Suprapubic skin (tissue), 4 donors: ENCODE data around the gene AKR1E2. TPM values are rescaled to one million over a fixed set of nuclear protein-coding genes. Genes with fewer than 3 reads are reported as not detected.

Experiments used
- DNase-seq, 2 donors: peaks; one replicate each; pipeline ENCODE4 v3.0.0-alpha.2; 2019; ENCODE audit warnings: low spot score in 2 of 2
- H3K27ac ChIP-seq: fragments of 200-600 bp; sonication (generic); one replicate; pipeline ENCODE4 v1.5.1; 2019
- H3K27me3 ChIP-seq: fragments of 200-600 bp; sonication (generic); one replicate; pipeline ENCODE4 v1.5.1; 2019
- H3K36me3 ChIP-seq: fragments of 200-600 bp; sonication (generic); one replicate; pipeline ENCODE4 v1.5.1; 2019
- H3K4me1 ChIP-seq: fragments of 200-600 bp; sonication (generic); one replicate; pipeline ENCODE4 v1.5.1; 2019
- H3K4me3 ChIP-seq: fragments of 200-600 bp; sonication (generic); one replicate; pipeline ENCODE4 v1.5.1; 2019; ENCODE audit warnings: mild to moderate bottlenecking
- H3K9me3 ChIP-seq: fragments of 200-600 bp; sonication (generic); one replicate; pipeline ENCODE4 v1.5.1; 2019
- CTCF ChIP-seq, 2 donors: fragments of 200-600 bp in 1 of 2; fragments of 450-650 bp in 1 of 2; sonication (generic) in 1 of 2; IDR thresholded peaks; one replicate each; pipeline ENCODE4 v1.5.1; 2016 to 2019; ENCODE audit warnings: antibody characterized with exemption in 2 of 2, mild to moderate bottlenecking in 1 of 2, moderate library complexity in 1 of 2
- EP300 ChIP-seq: sonication (generic); formaldehyde crosslinking; IDR thresholded peaks from one replicate; pipeline ENCODE4 v1.6.1; 2017; ENCODE audit warnings: antibody characterized with exemption
- POLR2A ChIP-seq, 2 donors: fragments of 450-650 bp; IDR thresholded peaks; one replicate each; pipeline ENCODE4 v1.6.1; 2017; ENCODE audit warnings: antibody characterized with exemption in 2 of 2, mild to moderate bottlenecking in 2 of 2, moderate library complexity in 2 of 2
- POLR2AphosphoS5 ChIP-seq, 3 donors: sonication (generic); formaldehyde crosslinking; IDR thresholded peaks; one replicate each; pipeline ENCODE4 v1.6.1; 2017; ENCODE audit warnings: antibody characterized with exemption in 3 of 3
- WGBS: methylation state at CpG from one replicate; pipeline ENCODE4 v1.1.5; 2018; 5-methylcytosine and 5-hydroxymethylcytosine counted together
- total RNA-seq, 4 donors: library from RNA; depleted of rRNA; stranded (reverse); fragments of >200 nt; gene quantifications; one replicate each; pipeline ENCODE4 v1.1.0, GENCODE V29; 2016

AKR1E2 gene
- total RNA-seq = 1 to 10 TPM; 1.9 to 6.7 (median 4.3) TPM

GRCh38 chr10:4825868-4826791, at the start of gene AKR1E2:
Gene AKR1E2 (plus strand): TSS chr10:4826207. CDS start chr10:4826325, 118 bp downstream.
- peak; percentile 93 to 96 for DNase-seq
- WGBS = 13% methylated on average over 37 of the region's 87 CpGs
- TF ChIP-seq POLR2AphosphoS5 (IDR thresholded peaks at IDR 0.05) = no peak
- peak; percentile 27 to 43 for TF ChIP-seq POLR2A (IDR thresholded peaks at IDR 0.05)
- TF ChIP-seq EP300 = no peak
- no peak for TF ChIP-seq CTCF (IDR thresholded peaks at IDR 0.05)

GRCh38 chr10:4776234-4776638, 49.8 kb upstream of the AKR1E2 start:
- no peaks in the 10 kb centered on the region for H3K27me3 ChIP-seq
- H3K27ac ChIP-seq = no peak overlapping the region
- TF ChIP-seq EP300 = no peak
- TF ChIP-seq CTCF (IDR thresholded peaks at IDR 0.05) = no peak
- no peak for TF ChIP-seq POLR2AphosphoS5 (IDR thresholded peaks at IDR 0.05)
- no peak for TF ChIP-seq POLR2A (IDR thresholded peaks at IDR 0.05)
- 86% methylated on average over 2 of the region's 2 CpGs for WGBS
- no peaks in the 10 kb centered on the region for H3K9me3 ChIP-seq
- no peak overlapping the region for H3K4me3 ChIP-seq
- H3K4me1 ChIP-seq = peaks cover 8% of the 10 kb centered on the region
- H3K36me3 ChIP-seq = no peaks in the 10 kb centered on the region
- no peak for DNase-seq

More at GRCh38 chr10:4825868-4826791, at the start of gene AKR1E2:
- Histone ChIP-seq H3K9me3 (no peaks in the 10 kb centered on the region), H3K27ac (peak within 1 kb of the TSS; percentile 91), H3K36me3 (no peaks in the 10 kb centered on the region), H3K4me1 (peaks cover 12% of the 10 kb centered on the region), H3K27me3 (no peaks in the 10 kb centered on the region), H3K4me3 (peak within 1 kb of the TSS; percentile 59)

GRCh38 chr10:4778761-4779160, 47.2 kb upstream of the AKR1E2 start:
- TF ChIP-seq POLR2A (IDR thresholded peaks at IDR 0.05) = no peak
- no peaks in the 10 kb centered on the region for H3K27me3 ChIP-seq
- H3K27ac ChIP-seq = no peak overlapping the region
- peaks cover 3% of the 10 kb centered on the region for H3K4me1 ChIP-seq
- no peak for DNase-seq
- no peaks in the 10 kb centered on the region for H3K36me3 ChIP-seq
- H3K9me3 ChIP-seq = no peaks in the 10 kb centered on the region
- no peak overlapping the region for H3K4me3 ChIP-seq

GRCh38 chr10:4780091-4780490, 45.9 kb upstream of the AKR1E2 start:
- Histone ChIP-seq H3K36me3 (no peaks in the 10 kb centered on the region), H3K4me1 (peaks cover 3% of the 10 kb centered on the region), H3K9me3 (no peaks in the 10 kb centered on the region), H3K27ac (no peak overlapping the region), H3K27me3 (no peaks in the 10 kb centered on the region), H3K4me3 (no peak overlapping the region)
- WGBS = 68% methylated on average over 2 of the region's 2 CpGs
- no peak for TF ChIP-seq POLR2AphosphoS5 (IDR thresholded peaks at IDR 0.05)
- no peak for TF ChIP-seq CTCF (IDR thresholded peaks at IDR 0.05)
- no peak for DNase-seq

- Histone ChIP-seq H3K4me1 (peaks cover 3% of the 10 kb centered on the region), H3K4me3 (no peak overlapping the region), H3K9me3 (no peaks in the 10 kb centered on the region), H3K27me3 (no peaks in the 10 kb centered on the region), H3K36me3 (no peaks in the 10 kb centered on the region), H3K27ac (no peak overlapping the region)
- TF ChIP-seq CTCF (IDR thresholded peaks at IDR 0.05) = no peak
- no peak for TF ChIP-seq POLR2A (IDR thresholded peaks at IDR 0.05)
- TF ChIP-seq EP300 = no peak
- no peak for TF ChIP-seq POLR2AphosphoS5 (IDR thresholded peaks at IDR 0.05)
- DNase-seq = no peak
- 61% methylated on average over 6 of the region's 6 CpGs for WGBS
Observed at GRCh38 chr10:4780782-4781181, 45.2 kb upstream of the AKR1E2 start.
